Loucy (cell line): ENCODE data around the gene IGF2BP2.
A peak's percentile ranks its signal among the peaks of the same experiment; 100 is the strongest.

Source experiments
- H2AFZ ChIP-seq: fragments of 200-600 bp; sonication (generic); 2 replicates; pipeline ENCODE4 v1.6.0; 2016; ENCODE audit warnings: antibody characterized with exemption, mild to moderate bottlenecking, low read length, moderate library complexity
- H3F3A ChIP-seq: fragments of 200-600 bp; 2 replicates; pipeline ENCODE4 v1.6.0; 2016; ENCODE audit warnings: antibody characterized with exemption, low read depth, mild to moderate bottlenecking
- H3K27me3 ChIP-seq: fragments of 200-600 bp; sonication (generic); 2 replicates; pipeline ENCODE4 v1.6.1; 2014; ENCODE audit warnings: low read length, mild to moderate bottlenecking; ENCODE audit not compliant: insufficient read depth, poor library complexity, severe bottlenecking
- H3K36me3 ChIP-seq: fragments of 200-600 bp; sonication (generic); 2 replicates; pipeline ENCODE4 v1.6.1; 2016; ENCODE audit warnings: low read length; ENCODE audit not compliant: insufficient read depth
- H3K4me1 ChIP-seq: fragments of 200-600 bp; sonication (generic); 2 replicates; pipeline ENCODE4 v1.5.1; 2014; ENCODE audit warnings: low read length, mild to moderate bottlenecking; ENCODE audit not compliant: insufficient read depth, poor library complexity, severe bottlenecking
- H3K4me2 ChIP-seq: fragments of 200-600 bp; sonication (generic); 2 replicates; pipeline ENCODE4 v1.6.0; 2014; ENCODE audit warnings: antibody characterized with exemption, low read length, low read depth, mild to moderate bottlenecking; ENCODE audit not compliant: poor library complexity, severe bottlenecking
- H3K4me3 ChIP-seq: fragments of 200-600 bp; sonication (generic); 2 replicates; pipeline ENCODE4 v1.5.1; 2014; ENCODE audit warnings: low read length, mild to moderate bottlenecking, mixed read lengths; ENCODE audit not compliant: poor library complexity, severe bottlenecking
- H3K79me2 ChIP-seq: fragments of 200-600 bp; sonication (generic); 2 replicates; pipeline ENCODE4 v1.6.1; 2014; ENCODE audit warnings: low read length; ENCODE audit not compliant: insufficient read depth
- H3K9ac ChIP-seq: fragments of 200-600 bp; sonication (generic); 2 replicates; pipeline ENCODE4 v1.6.0; 2014; ENCODE audit warnings: mild to moderate bottlenecking, low read depth, low read length, moderate library complexity; ENCODE audit not compliant: poor library complexity, severe bottlenecking
- H3K9me2 ChIP-seq: fragments of 200-600 bp; sonication (generic); replicated peaks from 2 replicates; pipeline ENCODE4 v1.6.1; 2016; ENCODE audit warnings: low read depth, low read length, mixed read lengths
- H3K9me3 ChIP-seq: fragments of 200-600 bp; sonication (generic); 2 replicates; pipeline ENCODE4 v1.6.1; 2014; ENCODE audit warnings: mild to moderate bottlenecking, antibody characterized with exemption, low read length, low read depth; ENCODE audit not compliant: insufficient read depth
- H4K20me1 ChIP-seq: fragments of 200-600 bp; sonication (generic); 2 replicates; pipeline ENCODE4 v1.6.0; 2014; ENCODE audit warnings: antibody characterized with exemption, low read length, mild to moderate bottlenecking; ENCODE audit not compliant: insufficient read depth, poor library complexity, severe bottlenecking
- EZH2phosphoT487 ChIP-seq: fragments of 200-600 bp; IDR thresholded peaks from 2 replicates; pipeline ENCODE4 v1.6.1; 2018; ENCODE audit warnings: antibody characterized with exemption, mild to moderate bottlenecking, moderate library complexity, borderline replicate concordance
- TF ChIP-seq, protein P1 (sequence below): fragments of 200-600 bp; sonication (generic); conservative IDR thresholded peaks from 2 replicates; pipeline ENCODE4 v1.5.1; 2014; ENCODE audit warnings: mild to moderate bottlenecking, antibody characterized with exemption, low read length

IGF2BP2 gene

DNA sequence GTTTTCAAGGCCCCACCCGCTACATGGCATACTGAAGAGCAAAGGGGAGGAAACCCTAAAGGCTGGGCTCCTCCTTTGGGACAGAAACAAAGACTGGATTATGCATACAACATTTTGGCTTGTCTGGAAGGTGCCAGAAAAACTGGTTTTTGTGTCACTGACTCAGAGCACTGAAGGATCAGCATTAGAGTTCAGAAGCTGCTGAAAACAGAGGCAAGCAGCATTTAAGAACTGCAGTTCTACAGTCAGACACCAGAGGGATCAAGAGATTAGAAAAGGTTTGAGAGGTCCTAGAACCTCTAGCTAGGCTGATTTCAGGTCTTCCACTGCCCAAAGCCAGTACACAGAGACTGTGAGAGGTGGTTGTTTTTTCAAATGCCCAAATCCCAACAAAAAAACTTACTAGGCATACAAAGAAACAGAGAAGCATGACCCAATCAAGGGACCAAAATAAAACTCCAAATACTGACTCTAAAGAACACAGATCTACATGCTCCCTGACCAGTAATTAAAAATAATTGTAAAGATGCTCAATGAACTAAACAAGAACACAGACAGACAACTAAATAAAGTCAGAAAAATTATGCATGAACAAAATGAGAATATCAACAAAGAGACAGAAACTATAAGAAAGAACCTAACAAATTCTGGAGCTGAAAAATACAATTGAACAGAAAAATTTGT, 147.6 kb downstream of the IGF2BP2 start:
- Histone ChIP-seq H3K4me1 (no peaks in the 10 kb centered on the region), H3K36me3 (no peaks in the 10 kb centered on the region), H2AFZ (no peak overlapping the region), H3K9me2 (no peaks in the 10 kb centered on the region), H3K4me2 (no peak overlapping the region), H3K9me3 (no peaks in the 10 kb centered on the region), H3K79me2 (no peaks in the 10 kb centered on the region), H3F3A (no peaks in the 10 kb centered on the region), H3K9ac (no peak overlapping the region), H4K20me1 (no peaks in the 10 kb centered on the region), H3K27me3 (no peaks in the 10 kb centered on the region), H3K4me3 (no peak overlapping the region)
- TF ChIP-seq EZH2phosphoT487: no peak
- TF ChIP-seq, protein P1, sequence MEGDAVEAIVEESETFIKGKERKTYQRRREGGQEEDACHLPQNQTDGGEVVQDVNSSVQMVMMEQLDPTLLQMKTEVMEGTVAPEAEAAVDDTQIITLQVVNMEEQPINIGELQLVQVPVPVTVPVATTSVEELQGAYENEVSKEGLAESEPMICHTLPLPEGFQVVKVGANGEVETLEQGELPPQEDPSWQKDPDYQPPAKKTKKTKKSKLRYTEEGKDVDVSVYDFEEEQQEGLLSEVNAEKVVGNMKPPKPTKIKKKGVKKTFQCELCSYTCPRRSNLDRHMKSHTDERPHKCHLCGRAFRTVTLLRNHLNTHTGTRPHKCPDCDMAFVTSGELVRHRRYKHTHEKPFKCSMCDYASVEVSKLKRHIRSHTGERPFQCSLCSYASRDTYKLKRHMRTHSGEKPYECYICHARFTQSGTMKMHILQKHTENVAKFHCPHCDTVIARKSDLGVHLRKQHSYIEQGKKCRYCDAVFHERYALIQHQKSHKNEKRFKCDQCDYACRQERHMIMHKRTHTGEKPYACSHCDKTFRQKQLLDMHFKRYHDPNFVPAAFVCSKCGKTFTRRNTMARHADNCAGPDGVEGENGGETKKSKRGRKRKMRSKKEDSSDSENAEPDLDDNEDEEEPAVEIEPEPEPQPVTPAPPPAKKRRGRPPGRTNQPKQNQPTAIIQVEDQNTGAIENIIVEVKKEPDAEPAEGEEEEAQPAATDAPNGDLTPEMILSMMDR: peak; percentile 76

DNA sequence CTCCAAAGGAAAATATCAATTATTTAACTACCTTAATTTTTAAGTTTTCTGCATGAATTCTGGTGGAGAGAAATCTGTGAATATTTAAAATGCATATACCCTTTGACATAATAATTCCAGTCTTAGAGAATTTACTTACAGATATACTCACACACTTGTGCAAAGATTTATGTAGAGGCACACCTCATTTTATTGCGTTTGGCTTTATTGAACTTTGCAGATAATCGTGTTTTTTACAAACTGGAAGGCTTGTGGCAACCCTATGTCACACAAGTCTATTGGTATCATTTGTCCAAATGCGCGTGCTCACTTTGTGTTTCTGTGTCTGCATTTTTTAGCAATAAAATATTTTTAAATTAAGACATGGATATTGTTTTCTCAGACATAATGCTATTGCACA, 157.3 kb downstream of the IGF2BP2 start:
- H3K9me3 ChIP-seq: no peaks in the 10 kb centered on the region
- H3F3A ChIP-seq: no peaks in the 10 kb centered on the region
- no peaks in the 10 kb centered on the region for H3K36me3 ChIP-seq
- H2AFZ ChIP-seq: no peak overlapping the region
- H3K9ac ChIP-seq: no peak overlapping the region
- H3K79me2 ChIP-seq: no peaks in the 10 kb centered on the region
- TF ChIP-seq, protein P1: no peak
- no peak for TF ChIP-seq EZH2phosphoT487
- H4K20me1 ChIP-seq: no peaks in the 10 kb centered on the region
- no peaks in the 10 kb centered on the region for H3K4me1 ChIP-seq
- H3K9me2 ChIP-seq: no peaks in the 10 kb centered on the region
- peaks cover 6% of the 10 kb centered on the region for H3K27me3 ChIP-seq
- no peak overlapping the region for H3K4me2 ChIP-seq
- H3K4me3 ChIP-seq: no peak overlapping the region

DNA sequence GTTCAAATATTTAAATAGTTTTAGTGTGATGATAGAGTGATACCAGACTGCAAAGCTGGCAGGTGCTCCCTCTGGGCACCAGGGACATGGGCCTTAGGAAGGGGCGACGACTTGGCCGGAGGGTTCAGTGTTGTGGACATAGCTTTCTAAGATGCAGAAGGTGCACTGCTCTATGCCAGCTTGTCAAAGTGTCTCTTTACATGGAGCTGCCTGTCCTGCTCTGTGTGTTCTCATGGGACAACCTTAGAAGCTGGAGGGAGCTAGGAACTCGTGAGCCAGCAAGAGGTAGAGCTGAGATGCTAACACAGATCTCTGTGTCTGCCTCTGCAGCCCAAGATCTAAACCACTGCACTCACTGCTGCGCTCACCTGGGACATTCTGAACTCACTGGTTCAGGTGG, 160.9 kb downstream of the IGF2BP2 start:
- H3F3A ChIP-seq: no peaks in the 10 kb centered on the region
- H3K4me1 ChIP-seq: peaks cover 4% of the 10 kb centered on the region
- H3K36me3 ChIP-seq: no peaks in the 10 kb centered on the region
- no peak overlapping the region for H3K4me3 ChIP-seq
- TF ChIP-seq EZH2phosphoT487: no peak
- TF ChIP-seq, protein P1: no peak
- no peaks in the 10 kb centered on the region for H3K9me2 ChIP-seq
- no peak overlapping the region for H3K9ac ChIP-seq
- H3K9me3 ChIP-seq: no peaks in the 10 kb centered on the region
- no peaks in the 10 kb centered on the region for H4K20me1 ChIP-seq
- H2AFZ ChIP-seq: no peak overlapping the region
- H3K79me2 ChIP-seq: no peaks in the 10 kb centered on the region
- no peak overlapping the region for H3K4me2 ChIP-seq
- H3K27me3 ChIP-seq: peaks cover 6% of the 10 kb centered on the region
